IMR-90 (cell line): ENCODE measurements around the gene ANK3. TPM values are rescaled to one million over a fixed set of nuclear protein-coding genes. Genes with fewer than 3 reads are reported as not detected.

Experiments used
- ATAC-seq: fragments of 200-7000 bp; cut with Tn5 transposase; 2 replicates; pipeline ENCODE4 v1.9.1; 2020; ENCODE audit warnings: low read depth, mild to moderate bottlenecking, moderate library complexity
- BruUV-seq: library from RNA; stranded (reverse); fragments of 400-500 nt; replicated peaks from 2 replicates; lab custom pipeline; 2021; lab: Mats Ljungman, UMichigan
- CTCF ChIA-PET: fragments of 300-600 bp; formaldehyde crosslinking; extraction: SDS; loops from one replicate; lab custom pipeline; 2021; ENCODE audit warnings: antibody characterized with exemption; lab: Yijun Ruan, JAX
- POLR2A ChIA-PET: fragments of 300-600 bp; sonication (Branson Sonifier 250); formaldehyde crosslinking; loops from one replicate; lab custom pipeline; 2022; ENCODE audit warnings: antibody characterized with exemption; ENCODE audit not compliant: unreplicated experiment; lab: Charles Lee
- DNase-seq: peaks from one replicate; pipeline ENCODE4 v3.0.0; 2013
- H2AFZ ChIP-seq: replicated peaks from 2 replicates; pipeline ENCODE3; 2013; ENCODE audit warnings: low read length, mild to moderate bottlenecking; ENCODE audit not compliant: poor library complexity
- H2AK5ac ChIP-seq: 2 replicates; pipeline ENCODE4 v1.6.1; 2013; ENCODE audit warnings: low read depth, low read length, inconsistent platforms
- H2AK9ac ChIP-seq: replicated peaks from 2 replicates; pipeline ENCODE3; 2013; ENCODE audit warnings: mild to moderate bottlenecking, low read depth, low read length, moderate library complexity; ENCODE audit not compliant: poor library complexity
- H2BK120ac ChIP-seq: 2 replicates; pipeline ENCODE4 v1.6.1; 2013; ENCODE audit warnings: low read depth, low read length, inconsistent platforms
- H2BK15ac ChIP-seq: 3 replicates; pipeline ENCODE4 v1.6.1; 2013; ENCODE audit warnings: low read depth, low read length, inconsistent platforms
- H2BK20ac ChIP-seq: 2 replicates; pipeline ENCODE4 v1.6.1; 2013; ENCODE audit warnings: low read depth, mild to moderate bottlenecking, inconsistent platforms, low read length, moderate library complexity
- H2BK5ac ChIP-seq: 2 replicates; pipeline ENCODE4 v1.6.1; 2013; ENCODE audit warnings: mild to moderate bottlenecking, low read depth, low read length, inconsistent platforms; ENCODE audit not compliant: poor library complexity, severe bottlenecking
- H3K14ac ChIP-seq: replicated peaks from 2 replicates; pipeline ENCODE4 v1.6.1; 2013; ENCODE audit warnings: low read depth, low read length, inconsistent platforms
- H3K18ac ChIP-seq: 2 replicates; pipeline ENCODE4 v1.6.1; 2013; ENCODE audit warnings: low read depth, low read length, control low read depth
- H3K23ac ChIP-seq: 2 replicates; pipeline ENCODE4 v1.6.1; 2013; ENCODE audit warnings: low read depth, low read length, inconsistent platforms
- H3K27ac ChIP-seq: 2 replicates; pipeline ENCODE4 v1.5.1; 2013; ENCODE audit warnings: mild to moderate bottlenecking, control low read depth, low read length; ENCODE audit not compliant: insufficient read depth
- H3K27me3 ChIP-seq: 2 replicates; pipeline ENCODE4 v1.6.1; 2013; ENCODE audit warnings: low read length; ENCODE audit not compliant: control insufficient read depth, insufficient read depth
- H3K36me3 ChIP-seq: 2 replicates; pipeline ENCODE4 v1.6.1; 2013; ENCODE audit warnings: low read length, mixed read lengths; ENCODE audit not compliant: control insufficient read depth, insufficient read depth
- H3K4ac ChIP-seq: 2 replicates; pipeline ENCODE4 v1.6.1; 2013; ENCODE audit warnings: low read depth, low read length, inconsistent platforms
- H3K4me1 ChIP-seq: 2 replicates; pipeline ENCODE4 v1.6.1; 2013; ENCODE audit warnings: low read length, mixed read lengths; ENCODE audit not compliant: control insufficient read depth, insufficient read depth
- H3K4me2 ChIP-seq: 2 replicates; pipeline ENCODE4 v1.6.1; 2013; ENCODE audit warnings: low read depth, mild to moderate bottlenecking, control low read depth, low read length, moderate library complexity
- H3K4me3 ChIP-seq: 2 replicates; pipeline ENCODE4 v1.5.1; 2013; ENCODE audit warnings: low read depth, mild to moderate bottlenecking, control low read depth, low read length, moderate library complexity; ENCODE audit not compliant: insufficient read depth
- H3K56ac ChIP-seq: 2 replicates; pipeline ENCODE4 v1.6.1; 2013; ENCODE audit warnings: low read length, inconsistent platforms; ENCODE audit not compliant: insufficient read depth; ENCODE audit errors: extremely low read depth
- H3K79me1 ChIP-seq, 2 experiments: 2 replicates each; pipeline ENCODE4 v1.6.1; 2013; ENCODE audit warnings: low read length in 2 of 2, inconsistent platforms in 1 of 2, low read depth in 1 of 2
- H3K9ac ChIP-seq: 2 replicates; pipeline ENCODE4 v1.6.1; 2013; ENCODE audit warnings: low read depth, low read length, control low read depth
- H3K9me1 ChIP-seq: 2 replicates; pipeline ENCODE4 v1.6.1; 2013; ENCODE audit warnings: low read length, inconsistent platforms; ENCODE audit not compliant: insufficient read depth
- H3K9me3 ChIP-seq: 2 replicates; pipeline ENCODE4 v1.6.1; 2013; ENCODE audit warnings: low read length; ENCODE audit not compliant: control insufficient read depth, insufficient read depth
- H4K20me1 ChIP-seq: 2 replicates; pipeline ENCODE4 v1.6.1; 2013; ENCODE audit warnings: low read length, inconsistent platforms; ENCODE audit not compliant: insufficient read depth
- H4K5ac ChIP-seq: 2 replicates; pipeline ENCODE4 v1.6.1; 2013; ENCODE audit warnings: mild to moderate bottlenecking, low read depth, low read length, control low read depth
- H4K8ac ChIP-seq, 2 experiments: 2 replicates each; pipeline ENCODE4 v1.6.1; 2013; ENCODE audit warnings: low read depth in 2 of 2, low read length in 2 of 2, control low read depth in 1 of 2, inconsistent platforms in 1 of 2
- H4K91ac ChIP-seq: 2 replicates; pipeline ENCODE4 v1.6.1; 2013; ENCODE audit warnings: low read depth, low read length, inconsistent platforms; ENCODE audit not compliant: insufficient read depth
- MAFK ChIP-seq: IDR thresholded peaks from 2 replicates; pipeline ENCODE4 v1.6.1; 2012; ENCODE audit warnings: low read depth, low read length, improper control_type of control experiment
- RFX5 ChIP-seq: IDR thresholded peaks from 2 replicates; pipeline ENCODE4 v1.8.0; 2012; ENCODE audit warnings: low read depth, mild to moderate bottlenecking, low read length, moderate library complexity
- WGBS, 2 experiments: methylation state at CpG; one replicate each; pipeline versions ENCODE4 v1.1.5 to v1.1.7; 2013; ENCODE audit warnings: missing lambda C conversion rate in 2 of 2; ENCODE audit not compliant: insufficient read length in 1 of 2; ENCODE audit errors: extremely low coverage in 2 of 2; 5-methylcytosine and 5-hydroxymethylcytosine counted together
- dilution Hi-C: fragments of 300-500 bp; cut with HindIII; formaldehyde crosslinking; loops from one replicate; pipeline ENCODE4 v1.14.3; 2018; ENCODE audit warnings: low sequenced_read_pairs; ENCODE audit not compliant: unreplicated experiment
- in situ Hi-C: fragments of 300-500 bp; cut with MboI; formaldehyde crosslinking; loops from 3 replicates; pipeline ENCODE4 v1.14.3; 2019; ENCODE audit warnings: low sequenced_read_pairs, inconsistent platforms, mixed read lengths
- intact Hi-C: fragments of 100-400 bp; cut with micrococcal nuclease; formaldehyde crosslinking; loops from 2 replicates; pipeline ENCODE4 v1.10.0; 2022
- polyA plus RNA-seq, 3 experiments: library from polyadenylated mRNA; depleted of rRNA; stranded (reverse); fragments of >200 nt; gene quantifications; 2 replicates each; pipeline ENCODE4 v1.2.3, GENCODE V29; 2012; ENCODE audit warnings: low replicate concordance in 1 of 3
- total RNA-seq: library from RNA; depleted of rRNA; stranded (reverse); fragments of >200 nt; gene quantifications from 2 replicates; pipeline ENCODE4 v1.2.3, GENCODE V29; 2012

ANK3 gene
- total and polyA plus RNA-seq, 2 of the 4 experiments (the other 2 are of a cell fraction), result 0.63 to 1.8 TPM

- Histone ChIP-seq H2BK15ac (no peak overlapping the region), H3K27me3 (no peaks in the 10 kb centered on the region), H2BK5ac (no peak overlapping the region), H2AFZ (no peak overlapping the region), H3K9me1 (peaks cover 6% of the 10 kb centered on the region), H4K20me1 (no peaks in the 10 kb centered on the region), H3K18ac (no peak overlapping the region), H3K27ac (no peak overlapping the region), H3K4me1 (peaks cover 6% of the 10 kb centered on the region), H2BK120ac (no peak overlapping the region), H2AK9ac (no peak overlapping the region), H2BK20ac (no peak overlapping the region), H4K8ac (no peak overlapping the region), H3K4me3 (no peak overlapping the region), H3K4ac (no peak overlapping the region), H3K79me1 (peaks cover 0 to 5% of the 10 kb centered on the region in 2 experiments; a peak in 1 of 4 replicates), H4K91ac (no peak overlapping the region), H2AK5ac (no peak overlapping the region), H3K23ac (no peak overlapping the region), H3K4me2 (no peak overlapping the region), H3K36me3 (no peaks in the 10 kb centered on the region), H4K5ac (no peak overlapping the region), H3K56ac (no peak overlapping the region), H3K14ac (no peak overlapping the region), H3K9me3 (no peaks in the 10 kb centered on the region), H3K9ac (no peak overlapping the region)
- peak; percentile 49; the same call in 1 of the 2 replicates for TF ChIP-seq MAFK
- TF ChIP-seq RFX5, result no peak
- peak; percentile 52 for DNase-seq
- no CpG with 5 or more reads among the region's 11 CpGs for WGBS, 2 experiments
- in situ Hi-C loops (no loop called here), intact Hi-C loops (no loop called here), dilution Hi-C loops (no loop called here)
- no TSS peak for BruUV-seq
- CTCF ChIA-PET, result no interaction called here
- peak; percentile 49; the same call in 1 of the 2 replicates for ATAC-seq
- POLR2A ChIA-PET, result no interaction called here
Measured at GRCh38 chr10:60299961-60300883, 89.5 kb downstream of the ANK3 start.
